ENCODE measurements around the gene DHPS. TPM values are rescaled to one million over a fixed set of nuclear protein-coding genes. Genes with fewer than 3 reads are reported as not detected.

The DHPS gene
- total and polyA plus RNA-seq, 2 donors (not counting 1 experiment from before 2014, with no cell fraction given), result 187 to 204 TPM

GRCh38 chr19:12629215-12629614 lies 52.5 kb downstream of the DHPS start:
- intact Hi-C loops (cut with micrococcal nuclease), result no loop called here
- Histone ChIP-seq H4K20me1 (ENCODE audit: control insufficient read depth, insufficient read depth, low read length, poor library complexity, severe bottlenecking) (peaks cover 16% of the 10 kb centered on the region), H3K27ac (ENCODE audit: low read length in 2 of 2) (no peak overlapping the region), H3K79me2 (ENCODE audit: control insufficient read depth, insufficient read depth, low read length) (peaks cover 50% of the 10 kb centered on the region), H3K9ac (ENCODE audit: low read length) (no peak overlapping the region), H3K4me2 (replicated peaks; ENCODE audit: low read depth, low read length, poor library complexity, severe bottlenecking) (no peak overlapping the region), H2AFZ (ENCODE audit: insufficient read depth, low read depth, low read length, poor library complexity, severe bottlenecking) (no peak overlapping the region), H3K27me3 (replicated peaks in 1 of 4; ENCODE audit: control extremely low read depth in 1 of 4, control insufficient read depth in 3 of 4, insufficient read depth in 4 of 4, low read length in 3 of 4) (no peaks in the 10 kb centered on the region), H3K9me3 (ENCODE audit: control extremely low read depth in 1 of 3, control insufficient read depth in 2 of 3, insufficient read depth in 1 of 3, low read length in 2 of 3) (peaks cover 13 to 23% (median 15%) of the 10 kb centered on the region in 3 donors), H3K36me3 (replicated peaks in 1 of 2; ENCODE audit: control extremely low read depth in 1 of 2, control insufficient read depth in 1 of 2, extremely low read depth in 1 of 2, insufficient read depth in 2 of 2, low read length in 1 of 2) (peaks cover 24 to 51% of the 10 kb centered on the region in 2 experiments), H3K4me1 (ENCODE audit: control insufficient read depth in 2 of 2, insufficient read depth in 2 of 2, low read length in 2 of 2) (no peaks in the 10 kb centered on the region), H3K4me3 (ENCODE audit: control extremely low read depth in 1 of 5, extremely low read depth in 1 of 5, insufficient read depth in 1 of 5, low read depth in 2 of 5, low read length in 4 of 5) (no peak overlapping the region)
- Mint-ChIP-seq H3K4me1 (no peaks in the 10 kb centered on the region), H3K9me3 (ENCODE audit: insufficient read depth) (peaks cover 6% of the 10 kb centered on the region), H3K27ac (no peak overlapping the region), H3K27me3 (no peaks in the 10 kb centered on the region), H3K4me3 (no peak overlapping the region)
- 80% methylated on average over 1 of the region's 7 CpGs for WGBS (ENCODE audit: insufficient coverage)
- DNase-seq, result no peak
- POLR2A ChIA-PET, result interaction anchor here (0.7 kb wide), 1 partner anchor 11 kb away, joined by 5 read pairs; no protein-coding TSS in a partner anchor
- no peak for TF ChIP-seq CTCF (IDR thresholded peaks at IDR 0.05)
- no peak for TF ChIP-seq EZH2 (IDR thresholded peaks at IDR 0.05; ENCODE audit: borderline replicate concordance, insufficient read depth, low read depth, low read length, poor library complexity, severe bottlenecking)
- ATAC-seq (ENCODE audit: low read depth), result no peak
- CTCF ChIA-PET, result no interaction called here

GRCh38 chr19:12628040-12629022 lies 53.3 kb downstream of the DHPS start:
- peaks cover 3% of the 10 kb centered on the region for H3K4me1 Mint-ChIP-seq
- no peak overlapping the region for H3K27ac ChIP-seq (ENCODE audit: low read length in 2 of 2)
- 100% methylated on average over 6 of the region's 17 CpGs for WGBS (ENCODE audit: insufficient coverage)
- ChIA-PET POLR2A (interaction anchor here (1.2 kb wide), 1 partner anchor 15 kb away, joined by 3 read pairs; no protein-coding TSS in a partner anchor), CTCF (no interaction called here)
- ATAC-seq (ENCODE audit: low read depth) (no peak), DNase-seq (no peak)
- TF ChIP-seq EZH2 (IDR thresholded peaks at IDR 0.05; ENCODE audit: borderline replicate concordance, insufficient read depth, low read depth, low read length, poor library complexity, severe bottlenecking) (no peak), CTCF (IDR thresholded peaks at IDR 0.05) (no peak)
- no peaks in the 10 kb centered on the region for H3K4me1 ChIP-seq (ENCODE audit: control insufficient read depth in 2 of 2, insufficient read depth in 2 of 2, low read length in 2 of 2)
- H3K36me3 ChIP-seq (replicated peaks in 1 of 2; ENCODE audit: control extremely low read depth in 1 of 2, control insufficient read depth in 1 of 2, extremely low read depth in 1 of 2, insufficient read depth in 2 of 2, low read length in 1 of 2), result peaks cover 25 to 55% of the 10 kb centered on the region in 2 experiments
- no peak overlapping the region for H3K4me3 Mint-ChIP-seq
- no peak overlapping the region for H3K4me2 ChIP-seq (replicated peaks; ENCODE audit: low read depth, low read length, poor library complexity, severe bottlenecking)
- no peak overlapping the region for H3K9ac ChIP-seq (ENCODE audit: low read length)
- no peaks in the 10 kb centered on the region for H3K27me3 ChIP-seq (replicated peaks in 1 of 4; ENCODE audit: control extremely low read depth in 1 of 4, control insufficient read depth in 3 of 4, insufficient read depth in 4 of 4, low read length in 3 of 4)
- H3K27me3 Mint-ChIP-seq, result no peaks in the 10 kb centered on the region
- H4K20me1 ChIP-seq (ENCODE audit: control insufficient read depth, insufficient read depth, low read length, poor library complexity, severe bottlenecking), result peaks cover 21% of the 10 kb centered on the region
- no peak overlapping the region for H3K4me3 ChIP-seq (ENCODE audit: control extremely low read depth in 1 of 5, extremely low read depth in 1 of 5, insufficient read depth in 1 of 5, low read depth in 2 of 5, low read length in 4 of 5)
- no peak overlapping the region for H2AFZ ChIP-seq (ENCODE audit: insufficient read depth, low read depth, low read length, poor library complexity, severe bottlenecking)
- peaks cover 58% of the 10 kb centered on the region for H3K79me2 ChIP-seq (ENCODE audit: control insufficient read depth, insufficient read depth, low read length)
- no peak overlapping the region for H3K27ac Mint-ChIP-seq
- intact Hi-C loops (cut with micrococcal nuclease), result no loop called here
- H3K9me3 ChIP-seq (ENCODE audit: control extremely low read depth in 1 of 3, control insufficient read depth in 2 of 3, insufficient read depth in 1 of 3, low read length in 2 of 3), result peaks cover 13 to 23% (median 15%) of the 10 kb centered on the region in 3 donors
- H3K9me3 Mint-ChIP-seq (ENCODE audit: insufficient read depth), result peaks cover 6% of the 10 kb centered on the region
